Measurements from ENCODE around the gene CCDC191.

Gene CCDC191

DNA sequence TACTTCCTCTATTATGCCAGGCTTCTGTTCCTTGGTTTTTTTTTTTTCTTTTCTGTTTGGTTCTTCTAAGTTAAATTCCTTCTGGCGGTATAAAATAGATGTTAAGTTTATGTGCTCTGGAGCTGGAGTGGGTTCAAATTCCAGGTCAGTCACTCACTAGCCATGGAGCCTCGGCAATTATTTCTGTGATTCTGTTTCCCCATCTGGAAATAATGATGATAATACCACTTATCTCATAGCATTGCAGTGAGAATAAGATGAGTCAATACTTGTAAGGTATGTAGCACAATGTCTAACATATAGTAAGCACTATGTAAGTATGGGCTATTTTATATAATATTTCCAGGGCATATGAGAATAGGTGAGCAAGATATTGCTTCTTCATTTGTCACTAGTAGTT is 141.7 kb downstream of the CCDC191 start:
- Histone ChIP-seq H3K9ac (no peak overlapping the region), H3K27ac (no peak overlapping the region), H3K9me3 (ENCODE audit: control insufficient read depth, low read length) (no peaks in the 10 kb centered on the region), H2AFZ (no peak overlapping the region), H3K4me2 (ENCODE audit: low read length) (no peak overlapping the region), H3K36me3 (ENCODE audit: control insufficient read depth, insufficient read depth, low read length) (no peaks in the 10 kb centered on the region), H3K4me1 (no peaks in the 10 kb centered on the region), H3K4me3 (ENCODE audit: low read depth, low read length) (no peak overlapping the region), H3K27me3 (ENCODE audit: control insufficient read depth, insufficient read depth, low read length) (no peaks in the 10 kb centered on the region), H3K79me2 (no peaks in the 10 kb centered on the region)
- TF ChIP-seq CTCF (IDR thresholded peaks at IDR 0.05), result no peak

Measured in parathyroid adenoma (tissue), 2 donors.